GM19438 (cell line): ENCODE data around the gene OR13C5.

Experiments used
- ATAC-seq: cut with Tn5 transposase; IDR thresholded peaks from one replicate; pipeline ENCODE4 v1.9.1; 2021; ENCODE audit warnings: low read depth; ENCODE audit not compliant: unreplicated experiment

Gene OR13C5

DNA sequence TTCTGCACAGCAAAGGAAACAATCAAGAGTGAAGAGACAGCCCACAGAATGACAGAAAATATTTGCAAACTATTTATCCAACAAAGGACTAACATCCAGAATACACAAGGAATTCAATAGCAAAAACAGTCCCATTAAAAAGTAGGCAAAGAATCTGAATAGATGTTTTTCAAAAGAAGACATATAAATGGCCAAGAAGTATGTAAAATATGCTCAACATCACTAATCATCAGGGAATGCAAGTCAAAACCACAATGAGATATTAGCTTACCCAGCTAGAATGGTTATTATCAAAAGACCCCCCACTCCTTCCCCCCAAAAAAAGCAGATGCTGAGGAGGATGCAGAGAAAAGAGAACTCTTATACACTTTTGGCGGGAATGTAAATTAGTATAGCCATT is 43.7 kb downstream of the OR13C5 start:
- ATAC-seq: no peak

DNA sequence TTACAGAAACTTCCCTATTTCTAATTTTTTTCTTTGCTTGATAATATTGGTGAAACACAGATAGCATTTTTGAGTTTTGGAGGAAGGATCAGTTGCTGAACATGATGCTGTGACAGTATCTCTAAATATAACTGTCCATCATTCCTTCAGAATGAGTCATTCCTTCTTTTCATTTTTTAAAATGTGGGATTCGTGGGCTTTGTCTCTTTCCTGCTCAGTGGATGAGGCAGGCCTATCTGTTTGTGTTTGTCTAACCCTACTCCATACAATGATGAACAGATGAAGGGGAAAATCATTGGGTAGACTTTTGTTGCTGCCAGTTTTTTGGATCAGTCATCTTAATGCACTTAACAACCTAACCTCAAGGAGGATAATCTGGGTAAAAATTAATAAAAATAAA is 46.0 kb downstream of the OR13C5 start:
- ATAC-seq: no peak
